Renal cortical epithelial cell (primary cell): ENCODE data around the gene COA6. TPM values are rescaled to one million over a fixed set of nuclear protein-coding genes. Genes with fewer than 3 reads are reported as not detected.
A peak's percentile ranks its signal among the peaks of the same experiment; 100 is the strongest.
"Not testable (repeated sequence)": the region's sequence is repeated elsewhere in the genome, so short reads cannot be mapped to it uniquely, and the experiment has no call there.

ENCODE experiments used
- DNase-seq: peaks from one replicate; pipeline ENCODE4 v3.0.0-alpha.2; 2011; ENCODE audit warnings: low read depth
- total RNA-seq: library from RNA; depleted of rRNA; stranded (reverse); fragments of >200 nt; gene quantifications from 2 replicates; pipeline ENCODE4 v1.2.3, GENCODE V29; 2014

Gene COA6
- total RNA-seq, 1 donor from 2014 or later = 11.5 TPM

DNA sequence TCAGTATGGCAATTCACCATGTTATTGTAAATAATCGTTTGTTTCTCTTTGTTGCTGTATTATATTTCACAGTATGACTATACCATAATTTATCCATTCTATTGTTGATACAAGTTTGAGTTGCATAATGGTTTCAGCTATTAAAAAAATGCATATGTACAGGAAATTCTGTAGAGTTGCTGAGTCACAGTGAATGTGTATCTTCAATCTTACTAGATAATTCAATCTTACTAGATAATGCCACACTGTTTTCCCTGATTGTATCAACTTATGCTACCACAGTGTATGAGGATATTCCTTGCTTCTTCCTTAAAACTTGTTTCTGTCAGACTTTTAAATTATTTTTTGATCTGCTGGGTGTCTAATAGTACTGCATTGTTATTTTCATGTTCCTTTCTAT lies 3.5 kb upstream of the COA6 start:
- DNase-seq = no peak

DNA sequence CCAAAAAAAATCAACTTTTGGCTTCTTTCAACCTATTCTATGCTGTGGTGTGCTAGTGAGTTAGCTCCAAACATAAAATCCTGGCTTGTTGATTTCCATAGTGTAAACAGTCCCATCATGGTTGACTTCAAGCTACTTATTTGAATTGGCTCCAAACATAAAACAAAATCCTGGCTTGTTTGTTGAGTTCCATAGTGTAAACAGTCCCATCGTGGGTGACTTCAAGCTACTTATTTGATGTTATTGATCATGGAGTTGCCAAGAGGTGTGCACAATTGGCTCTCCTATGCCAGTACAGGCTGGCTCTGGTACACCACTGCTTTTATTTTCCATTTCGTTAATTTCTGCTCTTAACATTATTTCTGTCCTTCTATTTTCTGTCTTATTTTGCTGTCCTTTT lies 1.8 kb upstream of the COA6 start:
- no peak for DNase-seq

DNA sequence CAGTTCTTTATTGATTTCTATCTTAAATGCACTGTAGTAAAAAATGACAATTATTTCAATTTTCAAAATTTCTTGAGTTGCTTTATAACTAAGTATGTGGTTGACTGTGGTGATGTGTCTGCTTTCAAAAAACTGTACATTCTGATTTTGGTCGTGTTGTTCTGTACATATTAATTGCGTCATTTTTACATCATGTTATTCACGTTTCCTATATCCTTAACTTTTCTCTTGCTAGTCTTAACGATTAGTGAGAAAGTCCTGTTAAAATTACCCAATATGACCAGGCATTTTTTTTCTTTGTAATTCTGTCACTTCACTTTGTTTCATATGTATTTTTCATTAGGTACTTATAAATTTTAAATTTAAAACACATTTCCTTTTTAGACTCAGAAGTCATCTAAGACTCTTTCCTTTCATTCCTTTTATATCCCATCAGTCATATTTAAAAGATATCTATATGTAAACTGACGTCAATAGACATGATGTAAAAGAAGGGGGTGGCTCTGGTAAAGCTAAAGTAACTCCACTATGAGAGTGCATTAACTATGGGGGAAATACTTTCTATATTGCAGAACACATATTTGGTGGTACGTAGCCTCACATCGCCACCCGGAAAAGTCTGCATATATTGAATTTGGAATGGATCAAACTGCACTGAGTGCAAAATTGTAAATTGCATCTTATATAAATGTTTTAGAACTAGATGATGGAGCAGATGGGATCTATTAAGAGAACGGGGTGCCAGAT lies 1.1 kb upstream of the COA6 start:
- no peak for DNase-seq

DNA sequence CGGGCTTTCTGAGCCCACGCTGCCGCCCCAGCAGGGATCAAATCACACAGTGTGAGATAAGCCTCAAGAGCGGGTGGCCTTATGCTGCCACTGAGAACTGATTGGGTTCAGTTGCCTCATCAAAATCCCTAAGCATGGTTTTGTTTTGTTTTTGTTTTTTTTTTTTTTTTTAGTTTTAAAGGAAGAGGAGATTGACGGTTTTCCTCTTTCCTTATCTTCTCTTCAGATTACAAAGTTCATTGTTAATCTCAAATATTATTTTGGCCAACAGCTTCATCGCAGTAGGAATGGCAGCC lies 651 bp downstream of the COA6 start:
- no peak for DNase-seq

GRCh38 chr1:234375672-234376071 lies 2.4 kb downstream of the COA6 start:
- no peak for DNase-seq

- DNase-seq = not testable (repeated sequence)
These were observed 6.4 kb downstream of the COA6 start for GRCh38 chr1:234379591-234380109.

DNA sequence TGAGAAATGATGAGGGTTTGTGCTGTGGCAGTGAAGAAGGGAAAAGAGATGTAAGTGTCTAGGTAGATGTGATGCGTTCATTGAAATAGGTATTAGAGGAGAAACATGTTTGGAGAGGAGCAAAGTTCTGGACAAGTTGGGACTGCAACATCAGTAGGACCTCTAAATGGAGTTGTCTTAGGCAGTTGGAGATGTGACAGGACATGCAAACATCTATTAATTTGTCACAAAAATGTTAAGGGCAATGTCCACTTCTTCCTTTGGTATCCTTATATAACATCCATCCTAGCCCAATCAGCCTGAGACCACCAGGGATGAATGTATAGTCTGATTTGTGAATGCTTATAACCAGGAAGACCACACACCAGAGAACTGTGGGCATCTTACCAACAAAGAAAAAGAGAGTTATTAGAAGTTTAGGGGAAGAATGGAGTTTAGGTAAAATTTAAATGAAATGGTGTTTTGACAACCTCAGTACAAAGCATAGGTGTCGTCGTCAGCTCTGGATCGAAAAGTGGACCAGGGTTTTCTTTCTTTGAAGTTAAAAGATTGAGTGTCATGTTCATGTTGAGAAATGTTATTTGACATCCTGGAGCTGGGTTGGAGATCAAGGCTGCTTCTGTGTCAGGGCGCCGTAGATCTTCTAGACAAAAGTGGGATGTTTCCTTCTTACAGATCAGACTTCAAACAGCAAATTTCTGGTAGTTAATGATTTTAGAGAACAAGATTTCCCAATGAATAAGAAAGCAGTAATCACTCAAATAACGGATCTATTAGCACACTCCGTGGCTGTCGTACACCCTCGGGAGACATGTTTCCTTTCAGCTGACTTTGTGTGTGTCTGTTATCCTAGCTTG lies 8.7 kb downstream of the COA6 start:
- no peak for DNase-seq

- DNase-seq = no peak
These were observed 12.9 kb downstream of the COA6 start for GRCh38 chr1:234386122-234386521.

GRCh38 chr1:234388094-234388493 lies 14.8 kb downstream of the COA6 start:
- DNase-seq = no peak

DNA sequence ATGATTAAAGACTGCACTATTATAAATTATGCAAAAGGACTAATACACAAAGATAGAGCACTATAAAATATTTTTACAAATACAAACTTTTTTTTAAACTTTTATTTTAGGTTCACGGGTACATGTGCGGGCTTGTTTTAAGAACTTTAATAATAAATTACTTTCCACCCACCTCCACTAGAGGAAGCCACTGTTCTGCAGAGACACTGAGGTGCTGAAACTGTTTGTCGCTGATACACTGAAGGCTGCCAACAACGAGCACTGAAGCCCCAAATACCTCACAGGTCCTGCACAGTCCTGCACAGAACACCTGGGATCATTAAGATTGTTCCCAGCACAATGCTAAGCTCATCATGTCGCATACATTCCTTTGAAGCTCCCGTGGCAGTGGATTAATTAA lies 19.9 kb downstream of the COA6 start:
- DNase-seq = no peak

GRCh38 chr1:234395297-234395696 lies 22.0 kb downstream of the COA6 start:
- no peak for DNase-seq

DNA sequence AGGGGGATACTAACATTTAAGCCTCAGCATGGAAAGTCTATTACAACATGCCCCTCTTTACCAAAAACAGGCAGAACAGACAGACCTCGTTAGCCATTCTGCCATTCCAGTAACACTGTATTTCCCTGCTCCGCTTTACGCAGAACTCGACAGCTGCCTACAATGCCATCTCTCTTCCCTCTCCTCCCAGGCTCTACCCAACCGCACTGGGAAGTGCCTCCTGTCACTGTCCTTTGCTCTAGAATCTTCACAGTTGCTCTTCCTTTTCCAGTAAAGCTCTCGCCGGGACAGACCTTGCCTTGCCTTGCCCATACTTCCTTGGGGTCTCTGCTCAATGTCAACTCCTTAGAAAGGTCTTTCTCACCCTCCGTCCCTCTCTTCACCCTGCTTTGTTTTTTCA lies 22.8 kb downstream of the COA6 start:
- no peak for DNase-seq

DNA sequence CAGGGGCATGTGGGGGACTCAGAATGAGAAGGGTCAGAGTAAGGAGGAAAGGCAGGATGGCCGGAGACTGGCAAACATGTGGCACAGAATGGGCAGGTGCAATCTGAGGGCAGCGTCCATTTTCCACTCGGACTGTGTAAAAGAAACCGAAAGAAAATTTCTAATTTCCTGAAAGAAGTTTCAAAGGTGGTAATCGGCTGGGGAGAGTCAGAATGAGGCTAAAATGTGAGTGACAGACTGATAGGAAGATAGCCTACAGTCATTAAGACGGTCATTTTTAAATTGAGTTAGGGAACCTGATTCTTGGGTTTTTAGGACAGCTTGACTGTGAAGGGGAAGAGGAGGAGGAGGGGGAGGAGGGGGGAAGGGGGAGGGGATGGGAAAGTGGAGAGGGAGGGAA lies 23.6 kb downstream of the COA6 start:
- DNase-seq = no peak

DNA sequence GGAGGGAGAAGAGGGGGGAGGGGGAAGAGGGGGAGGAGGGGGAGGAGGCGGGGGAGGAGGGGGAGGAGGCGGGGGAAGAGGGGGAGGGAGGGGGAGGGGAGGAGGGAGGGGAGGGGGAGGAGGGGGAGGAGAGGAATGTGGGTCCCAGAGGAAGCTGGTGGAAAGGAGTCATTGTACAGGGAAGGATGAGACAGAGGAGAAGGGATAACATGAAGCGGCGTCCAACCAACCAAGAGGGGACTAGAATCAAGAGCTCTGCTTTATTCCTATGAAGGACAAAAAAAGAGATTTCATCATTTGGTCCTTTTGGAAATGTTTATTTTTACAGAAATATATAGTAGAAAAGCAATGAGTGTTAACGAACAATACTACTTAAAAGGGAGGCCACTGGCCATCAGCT lies 24.5 kb downstream of the COA6 start:
- DNase-seq = no peak

GRCh38 chr1:234398849-234399381 lies 25.7 kb downstream of the COA6 start:
- peak; percentile 9 for DNase-seq

GRCh38 chr1:234399515-234399914 lies 26.3 kb downstream of the COA6 start:
- not testable (repeated sequence) for DNase-seq

- peak; percentile 42 for DNase-seq
These were observed 27.5 kb downstream of the COA6 start for GRCh38 chr1:234400773-234401172.

- no peak for DNase-seq
These were observed 28.4 kb downstream of the COA6 start for GRCh38 chr1:234401658-234402057.

DNA sequence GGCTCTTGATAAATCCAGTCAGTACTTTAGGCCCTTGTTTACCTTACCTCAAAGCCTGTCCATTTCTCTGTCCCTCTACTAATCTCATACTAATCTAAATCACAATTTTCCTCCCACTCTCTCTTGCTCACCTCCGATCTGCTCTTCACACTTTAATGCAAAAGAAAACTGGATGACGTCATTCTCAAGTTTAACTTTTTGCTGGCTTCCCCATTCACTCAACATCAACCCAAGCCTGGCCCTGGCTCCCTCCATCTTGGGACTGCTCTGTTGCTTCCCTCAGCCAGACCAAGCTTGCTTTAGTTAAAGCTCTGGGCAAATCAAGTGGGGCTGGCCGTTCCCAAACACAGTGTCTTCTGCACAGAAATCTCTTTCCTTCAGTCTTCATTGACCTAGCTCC lies 29.7 kb downstream of the COA6 start:
- DNase-seq = no peak

- DNase-seq = no peak
These were observed 32.4 kb downstream of the COA6 start for GRCh38 chr1:234405676-234406075.

DNA sequence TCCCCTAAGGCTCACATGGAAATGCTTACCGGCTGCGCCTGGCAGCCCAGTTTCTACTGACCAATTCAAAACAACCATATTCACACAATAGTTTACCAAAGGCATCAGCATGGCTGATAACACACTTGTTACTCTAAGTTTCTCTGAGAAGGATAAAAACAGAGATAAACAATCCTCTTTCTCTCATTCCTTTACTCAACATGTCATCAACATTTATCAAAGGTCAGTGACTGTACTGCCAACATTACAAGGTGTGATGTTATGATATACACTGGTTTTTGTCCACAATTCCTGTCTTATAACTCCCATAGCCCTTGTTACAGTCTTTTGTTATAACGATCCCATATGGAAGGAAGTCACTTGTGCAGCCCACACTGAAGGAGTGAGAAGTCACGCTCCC lies 33.6 kb downstream of the COA6 start:
- no peak for DNase-seq

DNA sequence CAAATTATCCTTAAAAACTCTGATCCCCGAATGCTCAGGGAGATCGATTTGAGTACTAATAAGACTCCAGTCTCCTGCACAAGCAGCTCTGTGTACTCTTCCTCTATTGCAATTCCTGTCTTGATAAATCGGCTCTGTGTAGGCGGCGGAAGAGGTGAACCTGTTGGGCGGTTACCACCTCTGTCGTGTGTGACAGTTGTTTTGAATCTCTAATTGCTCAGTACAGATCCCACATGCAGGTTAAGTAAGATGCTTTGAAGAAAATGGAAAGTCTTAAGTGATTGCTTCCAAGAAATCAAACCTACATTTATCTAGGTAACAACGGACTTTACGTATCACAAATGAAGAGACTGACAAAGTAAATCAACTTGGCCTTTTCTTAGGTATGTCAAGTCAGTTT lies 35.5 kb downstream of the COA6 start:
- no peak for DNase-seq

- DNase-seq = no peak
These were observed 36.1 kb downstream of the COA6 start for GRCh38 chr1:234409328-234409727.
